NT2/D1 (cell line): ENCODE measurements around the gene SPHKAP.

ENCODE experiments used
- YY1 ChIP-seq: IDR thresholded peaks from 2 replicates; pipeline ENCODE4 v1.6.1; 2011; ENCODE audit not compliant: insufficient read length, insufficient read depth
- ZNF274 ChIP-seq: IDR thresholded peaks from 2 replicates; pipeline ENCODE4 v1.6.1; 2011; ENCODE audit warnings: mild to moderate bottlenecking, low read depth, low read length

DNA sequence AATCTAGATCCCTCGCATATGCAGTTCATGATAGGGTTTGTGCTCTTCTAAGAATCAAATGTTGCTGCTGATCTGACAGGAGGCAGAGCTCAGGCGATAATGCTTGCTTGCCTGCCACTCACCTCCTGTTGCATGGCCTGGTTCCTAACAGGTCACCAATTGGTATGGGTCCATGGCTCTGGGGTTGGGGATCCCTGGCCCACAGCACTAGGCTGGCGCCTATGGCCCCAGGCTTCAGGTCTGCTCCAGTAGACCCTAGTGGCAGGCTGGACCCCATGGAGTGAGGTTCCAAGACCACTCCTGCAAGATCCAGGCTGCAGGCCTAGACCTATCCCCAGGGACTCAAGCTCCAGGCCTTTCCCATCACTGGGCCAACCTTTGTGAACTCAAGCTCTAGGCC lies 102.3 kb downstream of the SPHKAP start:
- TF ChIP-seq YY1 (no peak), ZNF274 (no peak)
